Skin epidermis (tissue), 12 donors: Measurements from ENCODE around the gene TTC24.

Experiments
- H3K27ac ChIP-seq, 21 experiments: fragments of 200-600 bp; sonication (generic) in 11 of 21; one replicate each; pipeline ENCODE4 v1.5.0; 2020; ENCODE audit warnings: mild to moderate bottlenecking in 3 of 21, inconsistent platforms in 2 of 21, moderate library complexity in 2 of 21
- H3K4me3 ChIP-seq, 7 experiments: fragments of 200-600 bp; sonication (generic) in 2 of 7; one replicate each; pipeline ENCODE4 v1.5.0; 2020; ENCODE audit warnings: inconsistent platforms in 2 of 7, mild to moderate bottlenecking in 2 of 7, moderate library complexity in 1 of 7

TTC24 gene

GRCh38 chr1:156579472-156579871 lies at the start of gene TTC24:
Gene TTC24 (plus strand): TSS chr1:156579723. CDS start chr1:156581365, 1,642 bp downstream.
- no peak within 1 kb of the TSS for H3K4me3 ChIP-seq
- H3K27ac ChIP-seq = no peak within 1 kb of the TSS

GRCh38 chr1:156530006-156530405 lies 49.5 kb upstream of the TTC24 start:
- Histone ChIP-seq H3K4me3 (no peak overlapping the region), H3K27ac (no peak overlapping the region)

- no peak overlapping the region for H3K27ac ChIP-seq
These were observed 47.1 kb upstream of the TTC24 start for GRCh38 chr1:156532374-156532773.

GRCh38 chr1:156533568-156534220 lies 45.8 kb upstream of the TTC24 start:
- H3K4me3 ChIP-seq = no peak overlapping the region
- H3K27ac ChIP-seq = no peak overlapping the region

More at GRCh38 chr1:156532374-156532773, 47.1 kb upstream of the TTC24 start:
- H3K4me3 ChIP-seq = no peak overlapping the region

GRCh38 chr1:156534424-156535060 lies 45.0 kb upstream of the TTC24 start:
- no peak overlapping the region for H3K27ac ChIP-seq
- no peak overlapping the region for H3K4me3 ChIP-seq

GRCh38 chr1:156537027-156537426 lies 42.5 kb upstream of the TTC24 start:
- H3K27ac ChIP-seq = no peak overlapping the region
- H3K4me3 ChIP-seq = no peak overlapping the region

GRCh38 chr1:156538711-156539440 lies 40.6 kb upstream of the TTC24 start:
- no peak overlapping the region for H3K4me3 ChIP-seq
- H3K27ac ChIP-seq = no peak overlapping the region

- Histone ChIP-seq H3K4me3 (no peak overlapping the region), H3K27ac (no peak overlapping the region)
These were observed 39.6 kb upstream of the TTC24 start for GRCh38 chr1:156539818-156540355.

GRCh38 chr1:156540955-156541354 lies 38.6 kb upstream of the TTC24 start:
- H3K4me3 ChIP-seq = no peak overlapping the region

GRCh38 chr1:156543066-156543465 lies 36.5 kb upstream of the TTC24 start:
- no peak overlapping the region for H3K4me3 ChIP-seq
- no peak overlapping the region for H3K27ac ChIP-seq

More at GRCh38 chr1:156540955-156541354, 38.6 kb upstream of the TTC24 start:
- H3K27ac ChIP-seq = no peak overlapping the region

GRCh38 chr1:156544592-156545102 lies 34.9 kb upstream of the TTC24 start:
- Histone ChIP-seq H3K27ac (no peak overlapping the region), H3K4me3 (no peak overlapping the region)

GRCh38 chr1:156546267-156546666 lies 33.3 kb upstream of the TTC24 start:
- Histone ChIP-seq H3K27ac (no peak overlapping the region), H3K4me3 (no peak overlapping the region)

- H3K27ac ChIP-seq = no peak overlapping the region
These were observed 32.1 kb upstream of the TTC24 start for GRCh38 chr1:156547434-156547833.

GRCh38 chr1:156547982-156548381 lies 31.5 kb upstream of the TTC24 start:
- Histone ChIP-seq H3K27ac (no peak overlapping the region), H3K4me3 (no peak overlapping the region)

More at GRCh38 chr1:156547434-156547833, 32.1 kb upstream of the TTC24 start:
- H3K4me3 ChIP-seq = no peak overlapping the region

- H3K4me3 ChIP-seq = no peak overlapping the region
- H3K27ac ChIP-seq = no peak overlapping the region
These were observed 30.1 kb upstream of the TTC24 start for GRCh38 chr1:156549390-156549789.

GRCh38 chr1:156549831-156550230 lies 29.7 kb upstream of the TTC24 start:
- H3K4me3 ChIP-seq = no peak overlapping the region
- no peak overlapping the region for H3K27ac ChIP-seq

- no peak overlapping the region for H3K4me3 ChIP-seq
- H3K27ac ChIP-seq = no peak overlapping the region
These were observed 29.2 kb upstream of the TTC24 start for GRCh38 chr1:156550346-156550745.

- H3K4me3 ChIP-seq = no peak overlapping the region
- H3K27ac ChIP-seq = no peak overlapping the region
These were observed 28.4 kb upstream of the TTC24 start for GRCh38 chr1:156551066-156551643.

GRCh38 chr1:156551869-156552268 lies 27.7 kb upstream of the TTC24 start:
- no peak overlapping the region for H3K27ac ChIP-seq
- H3K4me3 ChIP-seq = no peak overlapping the region

GRCh38 chr1:156552518-156552917 lies 27.0 kb upstream of the TTC24 start:
- no peak overlapping the region for H3K27ac ChIP-seq
- H3K4me3 ChIP-seq = no peak overlapping the region
